OCI-LY7 (cell line): ENCODE data around the gene ZNF780B. TPM values are rescaled to one million over a fixed set of nuclear protein-coding genes. Genes with fewer than 3 reads are reported as not detected.

Experiments used
- total RNA-seq, 2 experiments: library from RNA; depleted of rRNA in 1 of 2; stranded (reverse); fragments of >200 nt in 1 of 2; shearing (Covaris generic) in 1 of 2; gene quantifications; 2 replicates each; pipeline ENCODE4 v1.2.3, GENCODE V29; 2014 to 2022

Gene ZNF780B
- total RNA-seq, 2 experiments from 2014 or later = 27.5 to 27.9 TPM

Other genes with a start within 250 kb of the ZNF780B start
- gene DYRK1B, start 222.1 kb downstream of the ZNF780B start, total RNA-seq (2014; rRNA removed; shearing (Covaris generic)) = 2.0 and 3.0 TPM in 2 replicates
- gene DYRK1B, start 222.1 kb downstream of the ZNF780B start, total RNA-seq (2022) = 7.4 and 9.2 TPM in 2 replicates
- gene FBL, start 209.9 kb downstream of the ZNF780B start, total RNA-seq (2014; rRNA removed; shearing (Covaris generic)) = 305 and 336 TPM in 2 replicates
- gene FBL, start 209.9 kb downstream of the ZNF780B start, total RNA-seq (2022) = 365 and 376 TPM in 2 replicates
- gene FCGBP, start 121.6 kb downstream of the ZNF780B start, total RNA-seq (2014; rRNA removed; shearing (Covaris generic)) = 0.21 and 0.41 TPM in 2 replicates
- 1.1 and 1.7 TPM in 2 replicates for gene FCGBP, start 121.6 kb downstream of the ZNF780B start, total RNA-seq (2022)
- 82.3 and 94.3 TPM in 2 replicates for gene PSMC4, start 85.1 kb downstream of the ZNF780B start, total RNA-seq (2014; rRNA removed; shearing (Covaris generic))
- gene PSMC4, start 85.1 kb downstream of the ZNF780B start, total RNA-seq (2022) = 73.6 and 78.0 TPM in 2 replicates
- gene ZNF546, start 59.2 kb downstream of the ZNF780B start, total RNA-seq (2014; rRNA removed; shearing (Covaris generic)) = 2.3 and 5.0 TPM in 2 replicates
- gene ZNF546, start 59.2 kb downstream of the ZNF780B start, total RNA-seq (2022) = 9.3 and 11.5 TPM in 2 replicates
- gene ZNF780A, start 34.7 kb upstream of the ZNF780B start, total RNA-seq (2014; rRNA removed; shearing (Covaris generic)) = 7.8 and 13.0 TPM in 2 replicates
- 18.3 and 21.9 TPM in 2 replicates for gene ZNF780A, start 34.7 kb upstream of the ZNF780B start, total RNA-seq (2022)
- gene MAP3K10, start 135.2 kb upstream of the ZNF780B start, total RNA-seq (2014; rRNA removed; shearing (Covaris generic)) = 20.6 and 20.7 TPM in 2 replicates
- gene MAP3K10, start 135.2 kb upstream of the ZNF780B start, total RNA-seq (2022) = 32.5 and 38.4 TPM in 2 replicates
- not detected in 2 replicates for gene TTC9B, start 162.2 kb upstream of the ZNF780B start, total RNA-seq (2014; rRNA removed; shearing (Covaris generic))
- not detected in 2 replicates for gene TTC9B, start 162.2 kb upstream of the ZNF780B start, total RNA-seq (2022)
- gene CCNP, start 170.5 kb upstream of the ZNF780B start, total RNA-seq (2014; rRNA removed; shearing (Covaris generic)) = 0.54 and 0.59 TPM in 2 replicates
- 0.48 and 0.61 TPM in 2 replicates for gene CCNP, start 170.5 kb upstream of the ZNF780B start, total RNA-seq (2022)
- gene AKT2, start 229.1 kb upstream of the ZNF780B start, total RNA-seq (2014; rRNA removed; shearing (Covaris generic)) = 97.8 and 116 TPM in 2 replicates
- 192 and 197 TPM in 2 replicates for gene AKT2, start 229.1 kb upstream of the ZNF780B start, total RNA-seq (2022)